Mesenchymal stem cell (in vitro differentiated cells and primary cell): ENCODE data around the gene WDR41.
A peak's percentile ranks its signal among the peaks of the same experiment; 100 is the strongest.

Experiments
- DNase-seq: peaks from one replicate; pipeline ENCODE4 v3.0.0-alpha.2; 2013
- H2AFZ ChIP-seq: one replicate; pipeline ENCODE4 v1.6.1; 2013; ENCODE audit warnings: low read depth, mild to moderate bottlenecking, control low read depth, inconsistent platforms, low read length, moderate library complexity
- H2AK5ac ChIP-seq: 2 replicates; pipeline ENCODE4 v1.6.1; 2013; ENCODE audit warnings: low read length, moderate library complexity, mild to moderate bottlenecking, inconsistent platforms; ENCODE audit not compliant: severe bottlenecking
- H2BK120ac ChIP-seq: one replicate; pipeline ENCODE4 v1.6.1; 2013; ENCODE audit warnings: low read depth, mild to moderate bottlenecking, inconsistent platforms, low read length, moderate library complexity
- H2BK12ac ChIP-seq, 2 experiments: one replicate each; pipeline ENCODE4 v1.6.1; 2013; ENCODE audit warnings: inconsistent platforms in 2 of 2, low read length in 2 of 2, mild to moderate bottlenecking in 2 of 2, moderate library complexity in 2 of 2, control low read depth in 1 of 2
- H2BK15ac ChIP-seq: one replicate; pipeline ENCODE4 v1.6.1; 2013; ENCODE audit warnings: mild to moderate bottlenecking, low read depth, inconsistent platforms; ENCODE audit not compliant: poor library complexity, severe bottlenecking
- H2BK5ac ChIP-seq: 2 replicates; pipeline ENCODE4 v1.6.1; 2013; ENCODE audit warnings: low read depth, mild to moderate bottlenecking, low read length, control low read depth, inconsistent platforms; ENCODE audit not compliant: poor library complexity, severe bottlenecking
- H3K14ac ChIP-seq, 2 experiments: one replicate each; pipeline ENCODE4 v1.6.1; 2013; ENCODE audit warnings: inconsistent platforms in 2 of 2, low read length in 2 of 2, control low read depth in 1 of 2, mild to moderate bottlenecking in 1 of 2, moderate library complexity in 1 of 2
- H3K18ac ChIP-seq, 2 experiments: one replicate each; pipeline ENCODE4 v1.6.1; 2013; ENCODE audit warnings: inconsistent platforms in 2 of 2, low read length in 2 of 2, control low read depth in 1 of 2, low read depth in 1 of 2, mild to moderate bottlenecking in 1 of 2
- H3K23ac ChIP-seq, 2 experiments: one replicate each; pipeline ENCODE4 v1.6.1; 2013; ENCODE audit warnings: inconsistent platforms in 2 of 2, low read length in 2 of 2, mild to moderate bottlenecking in 2 of 2, moderate library complexity in 2 of 2, control low read depth in 1 of 2
- H3K27ac ChIP-seq: 2 replicates; pipeline ENCODE4 v1.5.1; 2013; ENCODE audit warnings: mild to moderate bottlenecking, moderate library complexity, low read length, control low read depth, inconsistent platforms; ENCODE audit not compliant: poor library complexity, severe bottlenecking
- H3K27me3 ChIP-seq, 2 experiments: 2 replicates each; pipeline versions ENCODE4 v1.6.1 to v1.7.0; 2013; ENCODE audit warnings: low read length in 2 of 2, mild to moderate bottlenecking in 2 of 2, moderate library complexity in 2 of 2, control low read depth in 1 of 2, inconsistent platforms in 1 of 2; ENCODE audit not compliant: control insufficient read depth in 1 of 2, insufficient read depth in 1 of 2
- H3K36me3 ChIP-seq, 2 experiments: 2 replicates each; pipeline versions ENCODE4 v1.6.1 to v1.7.0; 2013; ENCODE audit warnings: low read length in 2 of 2, control low read depth in 1 of 2, inconsistent platforms in 1 of 2, low read depth in 1 of 2, mild to moderate bottlenecking in 1 of 2; ENCODE audit not compliant: insufficient read depth in 2 of 2, control insufficient read depth in 1 of 2
- H3K4ac ChIP-seq, 2 experiments: one replicate each; pipeline ENCODE4 v1.6.1; 2013; ENCODE audit warnings: inconsistent platforms in 2 of 2, low read length in 2 of 2, mild to moderate bottlenecking in 2 of 2, moderate library complexity in 2 of 2, control low read depth in 1 of 2, low read depth in 1 of 2
- H3K4me1 ChIP-seq: 2 replicates; pipeline ENCODE4 v1.6.1; 2013; ENCODE audit warnings: low read depth, low read length, control low read depth; ENCODE audit not compliant: control insufficient read depth, insufficient read depth
- H3K4me2 ChIP-seq: 2 replicates; pipeline ENCODE4 v1.6.1; 2013; ENCODE audit warnings: low read length, mild to moderate bottlenecking, inconsistent platforms; ENCODE audit not compliant: poor library complexity, severe bottlenecking
- H3K4me3 ChIP-seq, 2 experiments: 2 replicates each; pipeline versions ENCODE4 v1.5.1 to v1.7.0; 2013; ENCODE audit warnings: low read length in 2 of 2, mild to moderate bottlenecking in 2 of 2, control low read depth in 1 of 2, low read depth in 1 of 2; ENCODE audit not compliant: insufficient read depth in 1 of 2
- H3K79me1 ChIP-seq: replicated peaks from 2 replicates; pipeline ENCODE4 v1.6.1; 2013; ENCODE audit warnings: mild to moderate bottlenecking, control low read depth, low read length, inconsistent platforms; ENCODE audit not compliant: poor library complexity, severe bottlenecking
- H3K9ac ChIP-seq: 2 replicates; pipeline ENCODE4 v1.7.0; 2013; ENCODE audit warnings: mild to moderate bottlenecking, low read length, moderate library complexity
- H3K9me3 ChIP-seq: 2 replicates; pipeline ENCODE4 v1.7.0; 2013; ENCODE audit warnings: mild to moderate bottlenecking, low read length; ENCODE audit not compliant: control insufficient read depth
- H4K8ac ChIP-seq: one replicate; pipeline ENCODE4 v1.6.1; 2013; ENCODE audit warnings: inconsistent platforms, mild to moderate bottlenecking, low read length, moderate library complexity
- H4K91ac ChIP-seq: one replicate; pipeline ENCODE4 v1.6.1; 2013; ENCODE audit warnings: mild to moderate bottlenecking, low read length, inconsistent platforms
- WGBS: methylation state at CpG from one replicate; pipeline ENCODE4 v1.1.7; 2013; ENCODE audit warnings: mixed read lengths; 5-methylcytosine and 5-hydroxymethylcytosine counted together

WDR41 gene

GRCh38 chr5:77398458-77398857, 93.7 kb downstream of the WDR41 start:
- no peak overlapping the region for H3K27ac ChIP-seq

GRCh38 chr5:77397686-77398292, 94.3 kb downstream of the WDR41 start:
- Histone ChIP-seq H3K23ac (no peak overlapping the region), H2AFZ (peak overlapping the region; percentile 53), H2BK5ac (no peak overlapping the region), H3K9me3 (no peaks in the 10 kb centered on the region), H2BK12ac (no peak overlapping the region), H2BK15ac (no peak overlapping the region), H3K4me1 (no peaks in the 10 kb centered on the region), H3K9ac (no peak overlapping the region), H3K18ac (no peak overlapping the region), H2BK120ac (no peak overlapping the region), H3K36me3 (no peaks in the 10 kb centered on the region), H3K14ac (no peak overlapping the region), H2AK5ac (no peak overlapping the region), H3K4ac (no peak overlapping the region), H3K27me3 (no peaks in the 10 kb centered on the region), H3K27ac (no peak overlapping the region), H3K4me3 (no peak overlapping the region), H3K4me2 (no peak overlapping the region), H4K91ac (no peak overlapping the region), H4K8ac (no peak overlapping the region), H3K79me1 (no peaks in the 10 kb centered on the region)
- WGBS: 77% methylated on average over 3 of the region's 5 CpGs
- DNase-seq: no peak

More at GRCh38 chr5:77398458-77398857, 93.7 kb downstream of the WDR41 start:
- Histone ChIP-seq H2BK5ac (no peak overlapping the region), H3K36me3 (no peaks in the 10 kb centered on the region), H2BK12ac (peak overlapping the region in 1 of 2 experiments; percentile 15), H3K18ac (no peak overlapping the region), H2AFZ (no peak overlapping the region), H4K91ac (no peak overlapping the region), H3K9ac (no peak overlapping the region), H3K9me3 (no peaks in the 10 kb centered on the region), H3K23ac (no peak overlapping the region), H3K79me1 (no peaks in the 10 kb centered on the region), H3K4me3 (no peak overlapping the region), H2BK120ac (no peak overlapping the region), H4K8ac (no peak overlapping the region), H2AK5ac (no peak overlapping the region), H3K4me1 (no peaks in the 10 kb centered on the region), H3K4me2 (no peak overlapping the region), H3K4ac (no peak overlapping the region), H3K27me3 (no peaks in the 10 kb centered on the region), H2BK15ac (no peak overlapping the region), H3K14ac (peak overlapping the region in 1 of 2 experiments; percentile 79)
- DNase-seq: no peak
- WGBS: 97% methylated on average over 11 of the region's 13 CpGs

- 97% methylated on average over 1 of the region's 1 CpG for WGBS
- peaks cover 2% of the 10 kb centered on the region for H3K4me1 ChIP-seq
- H2AK5ac ChIP-seq: no peak overlapping the region
- H3K23ac ChIP-seq: no peak overlapping the region
- H2AFZ ChIP-seq: no peak overlapping the region
- no peak overlapping the region for H4K91ac ChIP-seq
- no peak overlapping the region for H3K14ac ChIP-seq
- no peak overlapping the region for H3K18ac ChIP-seq
- H2BK120ac ChIP-seq: no peak overlapping the region
- no peaks in the 10 kb centered on the region for H3K27me3 ChIP-seq
- no peaks in the 10 kb centered on the region for H3K79me1 ChIP-seq
- H3K4ac ChIP-seq: no peak overlapping the region
- H2BK12ac ChIP-seq: no peak overlapping the region
- H3K9me3 ChIP-seq: no peaks in the 10 kb centered on the region
- no peak overlapping the region for H2BK5ac ChIP-seq
- no peak overlapping the region for H3K27ac ChIP-seq
- no peak overlapping the region for H3K4me2 ChIP-seq
- H2BK15ac ChIP-seq: no peak overlapping the region
- no peak for DNase-seq
- no peak overlapping the region for H3K9ac ChIP-seq
- no peaks in the 10 kb centered on the region for H3K36me3 ChIP-seq
- no peak overlapping the region for H4K8ac ChIP-seq
- no peak overlapping the region for H3K4me3 ChIP-seq
These were observed 96.1 kb downstream of the WDR41 start for GRCh38 chr5:77396017-77396416.

DNA sequence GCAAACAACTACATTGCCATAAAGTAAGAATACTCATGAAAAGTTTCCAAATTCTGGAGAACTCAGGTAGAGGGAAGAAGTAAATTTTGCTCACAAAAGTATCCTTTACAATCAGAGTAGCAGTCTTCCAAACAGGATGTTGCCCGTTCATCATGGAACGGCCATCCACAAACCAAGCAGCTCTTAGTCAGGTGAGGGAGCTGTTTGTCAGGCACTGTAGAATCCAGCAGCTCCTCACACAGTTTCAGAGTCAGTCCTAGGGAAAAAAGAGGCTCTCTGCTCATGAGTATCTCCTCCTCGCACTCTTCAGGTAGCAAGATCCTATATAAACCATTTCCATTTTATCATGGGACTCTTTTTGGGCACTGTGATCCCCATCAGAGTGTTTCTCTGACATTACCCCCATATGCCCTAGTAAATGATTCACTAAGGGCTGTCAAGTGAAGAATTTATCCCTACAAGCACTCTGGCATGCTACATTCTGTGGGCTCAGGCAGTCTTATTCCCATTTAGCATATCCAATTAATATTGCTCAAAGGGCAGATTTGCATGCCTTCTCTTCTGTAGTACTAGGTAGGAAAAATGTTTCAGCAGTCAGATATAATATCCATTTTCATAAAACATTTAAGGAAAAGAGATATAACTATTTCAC, 97.9 kb downstream of the WDR41 start:
- Histone ChIP-seq H2AK5ac (no peak overlapping the region), H3K36me3 (no peaks in the 10 kb centered on the region), H2BK15ac (no peak overlapping the region), H3K27ac (no peak overlapping the region), H3K79me1 (no peaks in the 10 kb centered on the region), H3K4me2 (no peak overlapping the region), H4K8ac (no peak overlapping the region), H3K9ac (no peak overlapping the region), H2BK120ac (no peak overlapping the region), H2BK12ac (no peak overlapping the region), H3K27me3 (peaks cover 0 to 4% of the 10 kb centered on the region in 2 experiments), H4K91ac (no peak overlapping the region), H3K14ac (no peak overlapping the region), H2AFZ (no peak overlapping the region), H2BK5ac (no peak overlapping the region), H3K18ac (no peak overlapping the region), H3K9me3 (no peaks in the 10 kb centered on the region), H3K4me3 (no peak overlapping the region), H3K23ac (no peak overlapping the region), H3K4ac (no peak overlapping the region), H3K4me1 (peaks cover 4% of the 10 kb centered on the region)
- WGBS: 71% methylated on average over 3 of the region's 3 CpGs
- no peak for DNase-seq
